GM12801 (cell line): ENCODE data around the gene TNNI2.

ENCODE experiments used
- CTCF ChIP-seq: IDR thresholded peaks from one replicate; pipeline ENCODE4 v1.5.1; 2011; ENCODE audit warnings: control low read depth; ENCODE audit not compliant: insufficient read length; ENCODE audit errors: extremely low read depth

The TNNI2 gene

DNA sequence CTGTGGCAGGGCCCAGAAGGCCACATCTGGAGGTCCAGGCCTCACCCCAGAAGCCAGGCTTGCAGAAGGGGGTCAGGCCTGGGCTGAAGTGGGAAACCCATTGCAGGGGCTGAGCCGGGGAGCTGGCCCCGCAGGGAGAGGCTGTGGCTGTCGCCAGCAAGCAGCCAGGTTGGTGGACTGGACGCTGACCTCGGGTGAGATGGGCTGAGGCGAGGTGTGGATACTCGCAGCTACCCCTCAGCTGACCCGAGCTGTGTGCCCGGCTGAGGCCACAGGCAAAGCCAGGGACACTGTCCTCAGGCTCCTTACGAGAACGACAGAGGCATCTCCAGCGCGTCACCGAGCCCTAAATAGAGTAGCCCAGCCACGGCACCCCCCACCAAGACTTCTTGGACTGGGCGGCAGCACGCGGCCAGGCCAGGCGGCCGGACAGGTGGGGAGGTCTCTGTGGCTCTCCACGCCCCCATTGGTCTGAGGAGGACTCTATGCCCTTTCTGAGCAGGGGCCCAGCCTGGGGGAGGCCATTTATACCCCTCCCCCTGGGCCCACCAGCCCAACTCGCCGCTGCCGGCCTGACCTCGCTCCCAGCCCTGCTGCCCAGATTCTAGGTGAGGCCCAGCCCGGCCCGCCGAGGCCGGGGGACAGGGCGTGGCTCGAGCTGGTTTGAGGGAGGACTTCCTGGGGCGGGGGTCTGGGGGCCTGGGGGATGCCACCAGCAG lies at the start of gene TNNI2:
Gene TNNI2, plus strand, starts transcription at position 556 of the 719 bp plus-strand sequence. CDS start 716 bp downstream, outside the sequence.
- no peak for TF ChIP-seq CTCF

GRCh38 chr11:1791912-1792311 lies 46.9 kb upstream of the TNNI2 start:
- no peak for TF ChIP-seq CTCF

GRCh38 chr11:1792461-1792860 lies 46.3 kb upstream of the TNNI2 start:
- no peak for TF ChIP-seq CTCF

DNA sequence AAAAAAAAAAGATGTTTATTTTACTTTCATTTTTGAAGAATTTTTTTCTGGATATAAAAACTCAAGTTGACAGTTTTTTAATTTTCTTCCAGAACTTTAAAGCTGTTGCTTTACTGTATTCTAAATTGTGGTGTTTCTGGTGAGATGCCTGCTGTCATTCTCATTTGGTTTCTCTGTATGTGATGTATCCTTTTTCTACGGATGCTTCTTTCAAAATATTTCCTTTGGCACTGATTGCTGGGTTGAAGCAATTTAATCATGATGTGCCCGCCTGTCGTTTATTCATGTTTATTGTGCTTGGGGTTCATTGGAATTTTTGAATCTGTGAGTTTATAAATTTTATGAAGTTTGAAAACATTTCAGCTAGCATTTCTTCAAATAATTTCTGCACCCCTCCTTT lies 45.7 kb upstream of the TNNI2 start:
- no peak for TF ChIP-seq CTCF

DNA sequence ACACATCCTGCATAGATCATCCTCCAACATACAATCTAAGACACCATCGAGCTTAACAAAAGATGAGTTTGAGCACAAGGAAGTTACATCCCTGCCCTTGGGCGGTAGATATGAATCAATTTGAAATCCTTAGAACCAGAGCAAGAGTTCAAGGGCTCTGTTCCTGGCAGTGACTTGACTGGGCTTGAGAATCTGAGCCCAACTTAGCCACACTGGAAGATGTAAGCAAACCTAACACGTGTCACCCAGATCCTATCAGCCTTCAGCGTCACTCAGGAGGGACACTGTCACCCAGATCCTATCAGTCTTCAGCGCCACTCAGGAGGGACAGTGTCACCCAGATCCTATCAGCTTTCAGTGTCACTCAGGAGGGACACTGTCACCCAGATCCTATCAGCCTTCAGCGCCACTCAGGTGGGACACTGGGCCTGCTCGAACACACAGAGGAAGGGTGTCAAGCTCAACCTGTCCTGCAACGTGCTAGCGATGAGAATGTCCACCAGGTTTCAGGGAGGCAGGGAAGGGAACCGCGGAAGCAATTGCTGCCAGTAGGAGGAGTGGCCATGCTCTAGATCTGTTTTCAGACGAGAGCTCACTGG lies 42.3 kb upstream of the TNNI2 start:
- no peak for TF ChIP-seq CTCF

GRCh38 chr11:1797391-1798125 lies 41.2 kb upstream of the TNNI2 start:
- TF ChIP-seq CTCF = no peak

GRCh38 chr11:1803246-1803645 lies 35.5 kb upstream of the TNNI2 start:
- TF ChIP-seq CTCF = no peak
